Parathyroid adenoma (tissue), 2 donors: ENCODE results near the gene OR11H12.
"Not testable (repeated sequence)": the region's sequence is repeated elsewhere in the genome, so short reads cannot be mapped to it uniquely, and the experiment has no call there.

Experiments used
- H2AFZ ChIP-seq: fragments of 300-600 bp; sonication (generic); one replicate; pipeline ENCODE4 v1.7.0; 2017; ENCODE audit warnings: antibody characterized with exemption, mild to moderate bottlenecking
- H3K27ac ChIP-seq: fragments of 300-600 bp; sonication (generic); one replicate; pipeline ENCODE4 v1.7.0; 2017
- H3K27me3 ChIP-seq: fragments of 300-600 bp; sonication (generic); one replicate; pipeline ENCODE4 v1.7.0; 2017; ENCODE audit warnings: low read length; ENCODE audit not compliant: control insufficient read depth, insufficient read depth
- H3K36me3 ChIP-seq: fragments of 300-600 bp; sonication (generic); one replicate; pipeline ENCODE4 v1.7.0; 2017; ENCODE audit warnings: low read length; ENCODE audit not compliant: control insufficient read depth, insufficient read depth
- H3K4me1 ChIP-seq: fragments of 300-600 bp; sonication (generic); one replicate; pipeline ENCODE4 v1.7.0; 2017; ENCODE audit warnings: control low read depth
- H3K4me2 ChIP-seq: fragments of 300-600 bp; sonication (generic); one replicate; pipeline ENCODE4 v1.7.0; 2017; ENCODE audit warnings: low read length
- H3K4me3 ChIP-seq: fragments of 300-600 bp; sonication (generic); one replicate; pipeline ENCODE4 v1.7.0; 2017; ENCODE audit warnings: low read depth, low read length
- H3K79me2 ChIP-seq: fragments of 300-600 bp; sonication (generic); one replicate; pipeline ENCODE4 v1.7.0; 2017; ENCODE audit warnings: control low read depth
- H3K9ac ChIP-seq: fragments of 300-600 bp; sonication (generic); one replicate; pipeline ENCODE4 v1.7.0; 2017; ENCODE audit warnings: mild to moderate bottlenecking
- H3K9me3 ChIP-seq: fragments of 300-600 bp; sonication (generic); one replicate; pipeline ENCODE4 v1.7.0; 2017; ENCODE audit warnings: low read length; ENCODE audit not compliant: control insufficient read depth
- donor health status: primary hyperparathyroidism.

OR11H12 gene, protein sequence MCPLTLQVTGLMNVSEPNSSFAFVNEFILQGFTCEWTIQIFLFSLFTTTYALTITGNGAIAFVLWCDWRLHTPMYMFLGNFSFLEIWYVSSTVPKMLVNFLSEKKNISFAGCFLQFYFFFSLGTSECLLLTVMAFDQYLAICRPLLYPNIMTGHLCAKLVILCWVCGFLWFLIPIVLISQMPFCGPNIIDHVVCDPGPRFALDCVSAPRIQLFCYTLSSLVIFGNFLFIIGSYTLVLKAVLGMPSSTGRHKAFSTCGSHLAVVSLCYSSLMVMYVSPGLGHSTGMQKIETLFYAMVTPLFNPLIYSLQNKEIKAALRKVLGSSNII

DNA sequence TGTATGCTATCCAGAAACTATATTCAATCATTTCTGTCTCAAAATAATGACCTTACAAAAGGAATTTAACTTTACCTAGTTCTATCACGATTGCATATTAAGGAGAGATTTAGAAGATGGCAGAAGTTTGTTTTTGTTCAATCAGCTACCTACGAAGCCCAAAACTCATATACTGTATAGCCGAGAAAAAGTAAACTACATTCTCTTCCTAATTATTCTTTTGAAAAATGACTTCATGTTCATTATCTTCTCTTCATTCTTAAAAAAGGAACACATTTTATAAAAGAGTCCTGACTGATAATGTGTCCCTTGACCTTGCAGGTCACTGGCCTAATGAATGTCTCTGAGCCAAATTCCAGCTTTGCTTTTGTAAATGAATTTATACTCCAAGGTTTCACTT lies at the start of gene OR11H12:
Gene OR11H12 (plus strand): TSS at position 301 of the 400 bp plus-strand sequence. CDS start 0 bp downstream, at position 301.
- not testable (repeated sequence) for H3K79me2 ChIP-seq, H3K36me3 ChIP-seq, H3K27me3 ChIP-seq, H2AFZ ChIP-seq, H3K9me3 ChIP-seq, H3K4me1 ChIP-seq, H3K4me2 ChIP-seq, H3K27ac ChIP-seq, H3K4me3 ChIP-seq, H3K9ac ChIP-seq

DNA sequence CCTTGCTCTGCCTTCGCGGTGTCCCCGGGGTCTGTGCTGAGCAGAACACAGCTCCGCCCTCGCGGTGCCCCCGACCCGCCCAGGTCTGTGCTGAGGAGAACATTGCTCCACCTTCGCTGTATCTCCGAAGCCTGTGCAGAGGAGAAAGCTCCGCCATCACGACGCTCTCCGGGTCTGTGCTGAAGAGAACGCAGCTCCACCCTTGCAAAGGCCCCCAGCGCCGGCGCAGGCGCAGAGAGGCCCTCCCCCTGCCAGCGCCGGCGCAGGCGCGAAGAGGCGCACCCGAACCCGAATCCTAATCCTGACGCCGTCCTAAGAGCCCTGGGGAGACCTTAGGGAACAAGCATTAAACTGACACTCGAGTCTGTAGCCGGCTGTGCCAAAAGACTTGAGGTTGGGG lies 18.0 kb upstream of the OR11H12 start:
- not testable (repeated sequence) for H3K9me3 ChIP-seq, H3K4me2 ChIP-seq, H3K27me3 ChIP-seq, H3K27ac ChIP-seq, H3K36me3 ChIP-seq, H3K9ac ChIP-seq, H2AFZ ChIP-seq, H3K4me1 ChIP-seq, H3K4me3 ChIP-seq, H3K79me2 ChIP-seq

DNA sequence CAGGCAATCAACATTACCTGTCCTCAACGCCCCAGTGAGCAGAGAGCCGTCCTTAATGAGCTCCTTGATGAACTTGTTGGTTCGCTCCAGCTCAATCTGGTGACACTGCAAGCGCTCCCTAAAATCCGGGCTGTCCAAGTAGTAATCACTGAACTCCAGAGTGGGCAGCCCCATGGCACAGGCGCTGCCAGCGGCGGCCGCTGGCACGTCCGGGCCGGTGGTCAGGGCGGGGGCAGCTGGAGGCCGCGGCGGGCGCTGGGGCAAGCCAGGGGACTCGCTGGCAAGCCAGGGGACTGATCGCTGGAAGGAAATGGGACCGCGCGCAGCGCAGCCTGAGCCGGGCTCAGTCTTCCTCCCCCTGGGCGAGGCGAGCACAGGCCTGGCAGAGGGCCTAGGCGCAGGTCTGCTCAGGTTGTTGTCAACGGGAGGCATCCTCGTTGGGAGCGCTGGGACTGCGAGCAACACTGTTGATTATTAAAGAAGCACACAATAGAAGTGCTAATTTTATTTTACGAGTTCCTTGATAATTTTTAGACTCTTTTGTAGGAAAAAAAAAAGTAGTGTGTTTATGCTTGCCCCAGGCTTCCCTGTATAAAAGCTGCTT lies 25.8 kb downstream of the OR11H12 start:
- not testable (repeated sequence) for H3K36me3 ChIP-seq, H3K27ac ChIP-seq, H2AFZ ChIP-seq, H3K9ac ChIP-seq, H3K27me3 ChIP-seq, H3K9me3 ChIP-seq, H3K4me2 ChIP-seq, H3K79me2 ChIP-seq, H3K4me3 ChIP-seq, H3K4me1 ChIP-seq

DNA sequence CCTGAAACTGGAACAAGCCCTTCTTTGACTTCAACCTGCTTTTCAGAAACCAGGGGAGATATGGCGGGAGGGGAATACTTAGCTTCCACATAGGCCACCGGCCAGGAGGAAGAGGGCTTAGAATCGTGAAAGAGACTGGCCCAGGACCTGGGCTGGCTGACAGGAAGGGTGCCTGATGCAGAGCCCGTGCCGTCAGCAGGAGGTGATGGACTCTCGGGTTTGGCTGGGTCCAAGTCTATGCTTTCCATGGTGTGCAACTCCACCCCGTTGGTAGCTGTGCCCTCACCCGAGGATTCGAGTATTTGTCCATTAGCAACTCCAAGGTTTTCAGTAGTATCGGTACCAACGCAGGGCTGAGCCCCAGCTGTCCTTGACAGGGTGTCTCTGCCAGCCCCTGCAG lies 35.1 kb downstream of the OR11H12 start:
- H3K79me2 ChIP-seq, H3K27ac ChIP-seq, H3K36me3 ChIP-seq, H3K9ac ChIP-seq, H3K4me1 ChIP-seq, H3K4me2 ChIP-seq, H2AFZ ChIP-seq, H3K9me3 ChIP-seq, H3K27me3 ChIP-seq, H3K4me3 ChIP-seq: not testable (repeated sequence)

DNA sequence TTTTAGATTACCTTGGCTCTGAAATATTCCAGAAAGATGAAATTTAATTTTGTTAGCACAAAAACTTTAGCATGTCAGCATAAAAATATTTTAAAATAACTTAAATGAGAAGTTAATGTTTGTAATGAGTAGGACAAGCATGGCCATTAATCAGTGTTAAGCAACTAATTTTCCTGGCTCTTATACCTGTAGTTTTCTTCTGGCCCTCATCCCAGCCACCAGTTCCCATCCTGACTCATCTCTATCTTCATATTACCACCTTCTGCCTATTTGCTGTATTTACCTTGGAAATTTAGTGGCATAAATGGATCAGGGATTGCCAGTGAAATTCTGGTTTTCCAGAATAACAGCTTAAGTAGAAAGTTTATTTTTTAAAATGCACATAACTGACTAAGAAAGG lies 37.1 kb downstream of the OR11H12 start:
- H3K36me3 ChIP-seq, H3K27ac ChIP-seq, H3K4me1 ChIP-seq, H3K9me3 ChIP-seq, H2AFZ ChIP-seq, H3K79me2 ChIP-seq, H3K9ac ChIP-seq, H3K4me2 ChIP-seq, H3K27me3 ChIP-seq, H3K4me3 ChIP-seq: not testable (repeated sequence)

DNA sequence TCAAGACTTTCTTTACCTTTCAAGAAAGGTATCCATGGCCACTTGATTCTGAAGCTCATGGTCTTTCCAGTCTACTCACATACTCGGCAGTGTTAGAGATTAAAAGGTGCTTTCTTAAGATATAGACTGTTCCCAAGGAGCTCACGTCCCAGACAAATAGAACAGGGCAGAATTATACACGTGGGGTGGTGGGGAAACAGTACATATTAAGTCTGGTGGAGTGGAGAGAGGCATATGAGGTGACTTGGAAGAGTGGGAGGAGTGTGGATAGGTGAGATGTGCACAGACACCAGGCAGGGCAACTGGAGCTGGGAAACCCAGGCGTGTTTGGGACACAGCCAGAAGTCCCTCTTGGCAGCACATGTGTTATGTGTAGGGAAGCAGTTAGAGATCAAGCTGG lies 37.9 kb downstream of the OR11H12 start:
- not testable (repeated sequence) for H3K36me3 ChIP-seq, H3K4me1 ChIP-seq, H3K4me3 ChIP-seq, H2AFZ ChIP-seq, H3K27me3 ChIP-seq, H3K4me2 ChIP-seq, H3K27ac ChIP-seq, H3K79me2 ChIP-seq, H3K9me3 ChIP-seq, H3K9ac ChIP-seq

DNA sequence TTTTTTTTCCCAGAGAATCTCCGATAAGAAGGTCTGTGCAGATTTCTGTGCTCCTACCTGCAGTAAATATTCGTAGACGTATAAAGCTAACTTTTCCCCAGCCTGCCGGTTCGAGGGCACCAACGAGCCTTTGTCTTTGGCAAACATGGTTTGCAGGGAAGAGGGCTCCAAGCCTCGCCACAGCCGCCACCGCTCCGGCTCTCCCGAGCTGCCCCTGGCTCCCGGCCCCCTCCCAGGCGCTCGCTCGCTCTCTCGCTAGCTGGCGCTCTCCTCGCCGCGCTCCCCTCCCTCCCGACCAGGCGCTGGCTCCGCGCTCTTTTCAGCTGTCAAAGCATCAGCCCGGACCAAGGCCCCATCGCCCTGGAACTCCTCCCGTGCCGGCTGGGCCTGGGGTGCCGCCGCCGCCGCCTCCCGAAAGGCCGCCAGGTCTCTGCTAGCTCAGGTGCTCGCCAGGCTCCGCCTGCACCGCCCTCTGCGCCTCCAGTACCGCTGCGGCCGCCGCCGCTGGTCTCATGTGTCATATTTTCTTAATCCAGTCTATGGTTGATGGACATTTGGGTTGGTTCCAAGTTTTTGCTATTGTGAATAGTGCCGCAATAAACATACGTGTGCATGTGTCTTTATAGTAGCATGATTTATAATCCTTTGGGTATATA lies 45.3 kb downstream of the OR11H12 start:
- H3K9me3 ChIP-seq, H3K4me1 ChIP-seq, H3K27ac ChIP-seq, H3K9ac ChIP-seq, H3K36me3 ChIP-seq, H3K27me3 ChIP-seq, H3K4me2 ChIP-seq, H3K79me2 ChIP-seq, H3K4me3 ChIP-seq, H2AFZ ChIP-seq: not testable (repeated sequence)
